HG03175 (cell line): Measurements from ENCODE around the gene VSIG8.

Source experiments
- ATAC-seq: cut with Tn5 transposase; IDR thresholded peaks from one replicate; pipeline ENCODE4 v1.9.1; 2021; ENCODE audit warnings: mild to moderate bottlenecking, moderate library complexity; ENCODE audit not compliant: unreplicated experiment

VSIG8 gene

GRCh38 chr1:159831412-159832141 lies 30.9 kb downstream of the VSIG8 start:
- ATAC-seq = no peak

- no peak for ATAC-seq
These were observed 31.7 kb downstream of the VSIG8 start for GRCh38 chr1:159830722-159831121.

GRCh38 chr1:159829822-159830465 lies 32.5 kb downstream of the VSIG8 start:
- ATAC-seq = no peak

- ATAC-seq = peak; percentile 83
These were observed 33.2 kb downstream of the VSIG8 start for GRCh38 chr1:159829273-159829634.

GRCh38 chr1:159828581-159829272 lies 33.7 kb downstream of the VSIG8 start:
- ATAC-seq = no peak

- ATAC-seq = no peak
These were observed 34.3 kb downstream of the VSIG8 start for GRCh38 chr1:159828176-159828575.

GRCh38 chr1:159827549-159827948 lies 34.9 kb downstream of the VSIG8 start:
- ATAC-seq = no peak

GRCh38 chr1:159827102-159827490 lies 35.4 kb downstream of the VSIG8 start:
- ATAC-seq = no peak

GRCh38 chr1:159826441-159827101 lies 35.9 kb downstream of the VSIG8 start, which contains the start of gene SLAMF8:
Gene SLAMF8, plus strand, starts transcription at chr1:159826873. Its CDS starts 26 bp downstream, at chr1:159826899.
- ATAC-seq = peak; percentile 49

GRCh38 chr1:159825564-159825963 lies 36.9 kb downstream of the VSIG8 start:
- ATAC-seq = no peak

- ATAC-seq = no peak
These were observed 39.1 kb downstream of the VSIG8 start for GRCh38 chr1:159823406-159823805.

GRCh38 chr1:159821171-159821867 lies 41.1 kb downstream of the VSIG8 start:
- no peak for ATAC-seq

- no peak for ATAC-seq
These were observed 45.0 kb downstream of the VSIG8 start for GRCh38 chr1:159817276-159818041.

GRCh38 chr1:159815926-159816325 lies 46.5 kb downstream of the VSIG8 start:
- no peak for ATAC-seq

- ATAC-seq = no peak
These were observed 57.5 kb downstream of the VSIG8 start for GRCh38 chr1:159804924-159805323.
